GM12878 (cell line): ENCODE measurements around the gene DNAJC4. TPM values are rescaled to one million over a fixed set of nuclear protein-coding genes. Genes with fewer than 3 reads are reported as not detected.

Experiments
- ATAC-seq: fragments of 200-7000 bp; cut with Tn5 transposase; 3 replicates; pipeline ENCODE4 v1.9.1; 2020; ENCODE audit warnings: mild to moderate bottlenecking, moderate library complexity
- BruUV-seq: library from RNA; stranded (reverse); fragments of 400-500 nt; replicated peaks from 2 replicates; lab custom pipeline; 2021; lab: Mats Ljungman, UMichigan
- CTCF ChIA-PET: fragments of 300-600 bp; sonication (Branson Sonifier 250); formaldehyde crosslinking; extraction: SDS; loops from one replicate; lab custom pipeline; 2021; ENCODE audit warnings: inconsistent platforms; lab: Yijun Ruan, JAX
- POLR2A ChIA-PET: fragments of 350-600 bp; formaldehyde crosslinking; extraction: SDS; loops from one replicate; lab custom pipeline; 2021; ENCODE audit warnings: inconsistent platforms; lab: Charles Lee
- RAD21 ChIA-PET: fragments of 300-600 bp; sonication (Branson Sonifier 250); formaldehyde crosslinking; loops from one replicate; lab custom pipeline; 2023; ENCODE audit warnings: antibody characterized with exemption; ENCODE audit not compliant: unreplicated experiment; lab: Charles Lee
- SMC1A ChIA-PET: fragments of 300-600 bp; sonication (Branson Sonifier 250); formaldehyde crosslinking; loops from one replicate; lab custom pipeline; 2023; ENCODE audit not compliant: unreplicated experiment, uncharacterized antibody; lab: Charles Lee
- DNase-seq: peaks from one replicate; pipeline ENCODE4 v3.0.0-alpha.2; 2011; ENCODE audit warnings: low read depth, low spot score
- FAIRE-seq: peaks from 3 replicates; lab custom pipeline; 2011; peaks lifted over from hg19 to GRCh38; lab: Jason Lieb, UNC
- H2AFZ ChIP-seq: 2 replicates; pipeline ENCODE4 v1.6.0; 2011; ENCODE audit warnings: low read depth, low read length, control low read depth; ENCODE audit not compliant: control insufficient read depth
- H3K27ac ChIP-seq: 2 replicates; pipeline ENCODE4 v1.5.1; 2011; ENCODE audit warnings: control low read depth; ENCODE audit not compliant: control insufficient read depth, insufficient read depth
- H3K27me3 ChIP-seq, 2 experiments: replicated peaks in 1 of 2; 2 replicates each; pipeline versions ENCODE4 v1.6.0 to v1.6.1; 2011; ENCODE audit warnings: low read length in 1 of 2; ENCODE audit not compliant: control insufficient read depth in 2 of 2, insufficient read depth in 2 of 2
- H3K36me3 ChIP-seq, 2 experiments: 2 replicates each; pipeline ENCODE4 v1.5.1; 2011; ENCODE audit warnings: low read length in 1 of 2; ENCODE audit not compliant: control insufficient read depth in 2 of 2, insufficient read depth in 2 of 2
- H3K4me1 ChIP-seq: 2 replicates; pipeline ENCODE4 v1.6.1; 2011; ENCODE audit warnings: mild to moderate bottlenecking, low read length, moderate library complexity, mixed read lengths; ENCODE audit not compliant: control insufficient read depth, insufficient read depth
- H3K4me2 ChIP-seq: 2 replicates; pipeline ENCODE4 v1.6.0; 2011; ENCODE audit warnings: control low read depth; ENCODE audit not compliant: control insufficient read depth, insufficient read depth
- H3K4me3 ChIP-seq: fragments of 200-600 bp; sonication (generic); 2 replicates; pipeline ENCODE4 v1.5.1; 2016
- H3K79me2 ChIP-seq: 2 replicates; pipeline ENCODE4 v1.6.0; 2011; ENCODE audit warnings: low read length; ENCODE audit not compliant: control insufficient read depth, insufficient read depth
- H3K9ac ChIP-seq: 2 replicates; pipeline ENCODE4 v1.8.0; 2011; ENCODE audit warnings: low read length, control low read depth, mixed read lengths; ENCODE audit not compliant: control insufficient read depth, insufficient read depth
- H3K9me3 ChIP-seq: replicated peaks from 3 replicates; pipeline ENCODE4 v1.5.1; 2011; ENCODE audit warnings: mild to moderate bottlenecking, low read length; ENCODE audit not compliant: control insufficient read depth, insufficient read depth
- H4K20me1 ChIP-seq: 2 replicates; pipeline ENCODE4 v1.6.0; 2011; ENCODE audit not compliant: control insufficient read depth, insufficient read depth
- DPF2 ChIP-seq: fragments of 450-650 bp; IDR thresholded peaks from 2 replicates; pipeline ENCODE4 v1.6.1; 2017; ENCODE audit warnings: mild to moderate bottlenecking
- ETV6 ChIP-seq, 2 experiments: fragments of 450-650 bp in 1 of 2; IDR thresholded peaks in 1 of 2; conservative IDR thresholded peaks in 1 of 2; 2 replicates each; pipeline ENCODE4 v1.6.1; 2014; ENCODE audit warnings: antibody characterized with exemption in 1 of 2, borderline replicate concordance in 1 of 2, low read depth in 1 of 2, mild to moderate bottlenecking in 1 of 2, moderate library complexity in 1 of 2
- LARP7 ChIP-seq: fragments of 450-650 bp; IDR thresholded peaks from 2 replicates; pipeline ENCODE4 v1.6.1; 2017; ENCODE audit warnings: mild to moderate bottlenecking
- NFIC ChIP-seq: IDR thresholded peaks from 2 replicates; pipeline ENCODE4 v1.6.1; 2012; ENCODE audit warnings: low read depth, mild to moderate bottlenecking, inconsistent platforms, low read length, moderate library complexity
- NFYB ChIP-seq: IDR thresholded peaks from 2 replicates; pipeline ENCODE4 v1.6.1; 2011; ENCODE audit warnings: low read depth, mild to moderate bottlenecking, low read length, improper control_type of control experiment, moderate library complexity; ENCODE audit not compliant: insufficient read depth
- NR2C1 ChIP-seq: fragments of 450-650 bp; IDR thresholded peaks from 2 replicates; pipeline ENCODE4 v1.6.1; 2017; ENCODE audit warnings: antibody characterized with exemption, mild to moderate bottlenecking, moderate library complexity
- SIN3A ChIP-seq: IDR thresholded peaks from 2 replicates; pipeline ENCODE4 v1.6.1; 2012; ENCODE audit warnings: low read depth, low read length, improper control_type of control experiment
- SIX5 ChIP-seq: IDR thresholded peaks from 2 replicates; pipeline ENCODE4 v1.6.1; 2011; ENCODE audit warnings: mild to moderate bottlenecking, low read depth, low read length, moderate library complexity; ENCODE audit not compliant: severe bottlenecking
- ZNF217 ChIP-seq: fragments of 450-650 bp; IDR thresholded peaks from 2 replicates; pipeline ENCODE4 v1.6.1; 2017; ENCODE audit warnings: antibody characterized with exemption, mild to moderate bottlenecking
- ZZZ3 ChIP-seq: IDR thresholded peaks from 2 replicates; pipeline ENCODE4 v1.6.1; 2011; ENCODE audit warnings: low read depth; ENCODE audit not compliant: control insufficient read depth, insufficient read length
- WGBS: methylation state at CpG from one replicate; pipeline ENCODE4 v1.1.6; 2016; ENCODE audit warnings: low lambda C conversion rate; ENCODE audit not compliant: insufficient replicate concordance, insufficient coverage; ENCODE audit errors: missing lambda C conversion rate; 5-methylcytosine and 5-hydroxymethylcytosine counted together
- in situ Hi-C: fragments of 300-500 bp; cut with MboI; formaldehyde crosslinking; loops from 9 replicates; pipeline ENCODE4 v1.14.3; 2018; ENCODE audit warnings: mixed read lengths
- intact Hi-C: fragments of 100-400 bp; cut with micrococcal nuclease; formaldehyde crosslinking; loops from one replicate; pipeline ENCODE4 v1.14.2; 2022; ENCODE audit not compliant: unreplicated experiment
- polyA plus RNA-seq, 11 experiments: library from polyadenylated mRNA; depleted of rRNA in 4 of 11; unstranded in 6 of 11; stranded (reverse) in 5 of 11; fragments of >200 nt; fragmentation: Nextera tagmentation in 4 of 11; fragmentation: Illumina TruSeq in 1 of 11; extraction: Ambion mirVana in 4 of 11; extraction: Trizol in 1 of 11; gene quantifications; 1 replicate in 1 of 11; 2 replicates in 10 of 11; pipeline versions ENCODE4 v1.2.1 to v1.2.3, GENCODE V29; 2011 to 2016; ENCODE audit warnings: inconsistent platforms in 2 of 11, missing spikeins in 2 of 11, low read depth in 1 of 11
- total RNA-seq, 4 experiments: library from RNA; depleted of rRNA in 3 of 4; stranded (reverse); fragments of >200 nt in 3 of 4; fragmentation: Illumina TruSeq in 1 of 4; extraction: Trizol in 1 of 4; gene quantifications; 2 replicates each; pipeline versions ENCODE4 v1.2.1 to v1.2.3, GENCODE V29; 2013 to 2021
- TF ChIP-seq, protein P1 (sequence below): IDR thresholded peaks from 2 replicates; pipeline ENCODE4 v1.6.1; 2012; ENCODE audit warnings: low read depth, low read length, improper control_type of control experiment

The DNAJC4 gene
- total and polyA plus RNA-seq, 10 of the 15 experiments (the other 5 are each of a cell fraction or from before 2014, with no cell fraction given): 3.7 to 64.9 (median 30.1) TPM

DNA sequence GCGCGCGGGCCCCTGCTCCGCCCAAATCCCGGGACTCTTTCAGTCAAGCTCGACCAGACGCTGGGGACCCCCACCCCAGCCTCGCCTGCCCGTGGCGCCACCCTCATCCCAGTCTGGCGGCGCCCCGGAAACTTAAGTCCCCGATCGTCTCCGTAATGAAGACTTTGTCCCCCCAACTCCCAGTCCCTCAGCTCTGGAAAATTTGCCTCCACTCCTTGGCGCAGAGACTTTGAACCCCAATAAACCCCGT, 21.3 kb downstream of the DNAJC4 start:
- TSS peak; percentile 50 for BruUV-seq
- peak overlapping the region; percentile 100 for H3K4me2 ChIP-seq
- H3K9me3 ChIP-seq: no peaks in the 10 kb centered on the region
- ChIA-PET RAD21 (interaction anchor here (0.6 to 3.1 kb wide), 9 partner anchors 8 to 66 kb away, joined by 3 to 30 read pairs (median 4); partner anchors contain the start of genes CATSPERZ, ESRRA, FERMT3 and FKBP2), SMC1A (interaction anchor here (1.7 kb wide), 1 partner anchor 46 kb away, joined by 15 read pairs; the partner anchor contains the start of gene FERMT3), CTCF (interaction anchor here (0.7 to 4.8 kb wide), 9 partner anchors 9 to 89 kb away, joined by 3 to 64 read pairs (median 9); partner anchors contain the start of genes CATSPERZ, FERMT3, FKBP2 and STIP1), POLR2A (interaction anchor here (0.6 to 2.0 kb wide), 7 partner anchors 10 to 53 kb away, joined by 3 to 12 read pairs (median 6); partner anchors contain the start of genes ESRRA, FERMT3 and FKBP2)
- WGBS: 1% methylated on average over 13 of the region's 18 CpGs
- intact Hi-C loops: loop anchor here (2.0 kb wide), 2 partner anchors 17 to 49 kb away; partner anchors contain the start of gene CATSPERZ
- FAIRE-seq (no peak), ATAC-seq (no peak), DNase-seq (no peak)
- no peaks in the 10 kb centered on the region; the same call in 1 of the 2 replicates for H3K79me2 ChIP-seq
- peak overlapping the region; percentile 66 for H3K4me3 ChIP-seq
- H3K27ac ChIP-seq: no peak overlapping the region
- peaks cover 10% of the 10 kb centered on the region for H3K4me1 ChIP-seq
- H3K36me3 ChIP-seq: no peaks in the 10 kb centered on the region; a peak in 2 of 4 replicates
- H2AFZ ChIP-seq: peak overlapping the region; percentile 65
- TF ChIP-seq ZNF217: no peak
- peak; percentile 22; the same call in 1 of the 2 replicates for TF ChIP-seq SIN3A
- TF ChIP-seq DPF2: 0 out of 2 replicates have a peak, but pooled peaks have one; percentile 6
- TF ChIP-seq, protein P1, sequence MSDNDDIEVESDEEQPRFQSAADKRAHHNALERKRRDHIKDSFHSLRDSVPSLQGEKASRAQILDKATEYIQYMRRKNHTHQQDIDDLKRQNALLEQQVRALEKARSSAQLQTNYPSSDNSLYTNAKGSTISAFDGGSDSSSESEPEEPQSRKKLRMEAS: no peak
- no peak for TF ChIP-seq NR2C1
- no peak for TF ChIP-seq LARP7
- no peak for TF ChIP-seq SIX5
- no peak for TF ChIP-seq NFIC
- TF ChIP-seq ETV6 (conservative IDR thresholded peaks at IDR 0.05 in 1 of 2, IDR thresholded peaks at IDR 0.05 in 1 of 2; ENCODE audit: borderline replicate concordance in 1 of 2, low read depth in 1 of 2): no peak
- TF ChIP-seq NFYB: no peak
- no peak for TF ChIP-seq ZZZ3
- no peaks in the 10 kb centered on the region for H4K20me1 ChIP-seq
- in situ Hi-C loops: no loop called here
- H3K9ac ChIP-seq: peak overlapping the region; percentile 82
- H3K27me3 ChIP-seq: no peaks in the 10 kb centered on the region
